Memory B cell (primary cell): ENCODE results near the gene CPB2.
A peak's percentile ranks its signal among the peaks of the same experiment; 100 is the strongest.

Experiments
- ATAC-seq: fragments of 150-1000 bp; cut with Tn5 transposase; 2 replicates; pipeline ENCODE4 v1.10.0; 2021; ENCODE audit warnings: low read depth, mild to moderate bottlenecking, moderate library complexity
- DNase-seq, 2 donors: peaks; one replicate each; pipeline ENCODE4 v3.0.0; 2022; ENCODE audit warnings: low spot score in 2 of 2
- H3K27ac Mint-ChIP-seq: one replicate; pipeline ENCODE4 v1.8.0; 2022; ENCODE audit warnings: mild to moderate bottlenecking, moderate library complexity, mixed read lengths
- H3K27me3 Mint-ChIP-seq: one replicate; pipeline ENCODE4 v1.8.0; 2022; ENCODE audit warnings: mixed read lengths
- H3K36me3 Mint-ChIP-seq: one replicate; pipeline ENCODE4 v1.8.0; 2022; ENCODE audit warnings: mild to moderate bottlenecking, mixed read lengths
- H3K4me1 Mint-ChIP-seq: one replicate; pipeline ENCODE4 v1.8.0; 2022; ENCODE audit warnings: mixed read lengths
- H3K4me3 Mint-ChIP-seq: one replicate; pipeline ENCODE4 v1.8.0; 2022; ENCODE audit warnings: mild to moderate bottlenecking, moderate library complexity, mixed read lengths
- H3K9me3 Mint-ChIP-seq: one replicate; pipeline ENCODE4 v1.8.0; 2022; ENCODE audit warnings: mixed read lengths

Gene CPB2

GRCh38 chr13:46062185-46062584 is 42.6 kb downstream of the CPB2 start:
- no peaks in the 10 kb centered on the region for H3K4me1 Mint-ChIP-seq
- H3K4me3 Mint-ChIP-seq: no peak overlapping the region
- H3K36me3 Mint-ChIP-seq: no peaks in the 10 kb centered on the region
- no peak for ATAC-seq
- peaks cover 2% of the 10 kb centered on the region for H3K9me3 Mint-ChIP-seq
- DNase-seq: no peak
- peaks cover 1% of the 10 kb centered on the region for H3K27me3 Mint-ChIP-seq
- H3K27ac Mint-ChIP-seq: no peak overlapping the region

GRCh38 chr13:46059405-46059804 is 45.4 kb downstream of the CPB2 start:
- ATAC-seq (no peak), DNase-seq (no peak)
- H3K4me1 Mint-ChIP-seq: no peaks in the 10 kb centered on the region
- peaks cover 1% of the 10 kb centered on the region for H3K27me3 Mint-ChIP-seq
- no peak overlapping the region for H3K4me3 Mint-ChIP-seq
- peaks cover 2% of the 10 kb centered on the region for H3K9me3 Mint-ChIP-seq
- no peak overlapping the region for H3K27ac Mint-ChIP-seq
- peaks cover 2% of the 10 kb centered on the region for H3K36me3 Mint-ChIP-seq

- DNase-seq (no peak), ATAC-seq (no peak)
Observed at GRCh38 chr13:46058268-46058667, 46.6 kb downstream of the CPB2 start.

GRCh38 chr13:46057256-46058015 is 47.4 kb downstream of the CPB2 start:
- Mint-ChIP-seq H3K4me1 (peaks cover 4% of the 10 kb centered on the region), H3K27ac (no peak overlapping the region), H3K9me3 (no peaks in the 10 kb centered on the region), H3K4me3 (no peak overlapping the region), H3K27me3 (no peaks in the 10 kb centered on the region), H3K36me3 (peaks cover 2% of the 10 kb centered on the region)
- no peak for DNase-seq
- no peak for ATAC-seq

More at GRCh38 chr13:46058268-46058667, 46.6 kb downstream of the CPB2 start:
- H3K27ac Mint-ChIP-seq: no peak overlapping the region
- H3K36me3 Mint-ChIP-seq: peaks cover 2% of the 10 kb centered on the region
- H3K4me1 Mint-ChIP-seq: peaks cover 2% of the 10 kb centered on the region
- no peak overlapping the region for H3K4me3 Mint-ChIP-seq
- no peaks in the 10 kb centered on the region for H3K27me3 Mint-ChIP-seq
- no peaks in the 10 kb centered on the region for H3K9me3 Mint-ChIP-seq

GRCh38 chr13:46053162-46054012 is 51.4 kb downstream of the CPB2 start:
- H3K36me3 Mint-ChIP-seq: peaks cover 5% of the 10 kb centered on the region
- H3K27ac Mint-ChIP-seq: peak overlapping the region; percentile 96
- H3K4me1 Mint-ChIP-seq: peaks cover 15% of the 10 kb centered on the region

GRCh38 chr13:46052319-46053161 is 52.3 kb downstream of the CPB2 start, which contains the start of gene ZC3H13:
TSS of gene ZC3H13 (minus strand) at chr13:46052746. CDS start at chr13:46045507, 7,239 bp downstream.
- peaks cover 5% of the 10 kb centered on the region for H3K36me3 Mint-ChIP-seq
- peak within 1 kb of the TSS; percentile 93 for H3K4me3 Mint-ChIP-seq
- H3K27me3 Mint-ChIP-seq: no peaks in the 10 kb centered on the region
- H3K9me3 Mint-ChIP-seq: no peaks in the 10 kb centered on the region
- peak; percentile 96 for ATAC-seq
- H3K27ac Mint-ChIP-seq: peak within 1 kb of the TSS; percentile 96
- peak; percentile 77 to 89 for DNase-seq
- peaks cover 17% of the 10 kb centered on the region for H3K4me1 Mint-ChIP-seq

More at GRCh38 chr13:46053162-46054012, 51.4 kb downstream of the CPB2 start:
- ATAC-seq: no peak
- no peak for DNase-seq
- Mint-ChIP-seq H3K9me3 (no peaks in the 10 kb centered on the region), H3K27me3 (no peaks in the 10 kb centered on the region), H3K4me3 (peak overlapping the region; percentile 93)

GRCh38 chr13:46051968-46052318 is 52.9 kb downstream of the CPB2 start:
- Mint-ChIP-seq H3K27ac (peak overlapping the region; percentile 96), H3K4me3 (peak overlapping the region; percentile 93), H3K4me1 (peaks cover 17% of the 10 kb centered on the region), H3K36me3 (peaks cover 5% of the 10 kb centered on the region), H3K27me3 (no peaks in the 10 kb centered on the region), H3K9me3 (no peaks in the 10 kb centered on the region)
- ATAC-seq (peak; percentile 12), DNase-seq (no peak)

- no peak for ATAC-seq
- Mint-ChIP-seq H3K4me1 (peaks cover 17% of the 10 kb centered on the region), H3K27me3 (no peaks in the 10 kb centered on the region), H3K4me3 (no peak overlapping the region), H3K36me3 (peaks cover 3% of the 10 kb centered on the region), H3K9me3 (no peaks in the 10 kb centered on the region), H3K27ac (no peak overlapping the region)
- no peak for DNase-seq
Observed at GRCh38 chr13:46050771-46051170, 54.1 kb downstream of the CPB2 start.

- Mint-ChIP-seq H3K4me3 (no peak overlapping the region), H3K27ac (no peak overlapping the region), H3K27me3 (no peaks in the 10 kb centered on the region), H3K4me1 (peaks cover 5% of the 10 kb centered on the region), H3K9me3 (no peaks in the 10 kb centered on the region), H3K36me3 (peaks cover 13% of the 10 kb centered on the region)
- ATAC-seq: no peak
- no peak for DNase-seq
Observed at GRCh38 chr13:46045424-46045823, 59.4 kb downstream of the CPB2 start.

GRCh38 chr13:46043647-46044046 is 61.2 kb downstream of the CPB2 start:
- DNase-seq: no peak
- H3K4me1 Mint-ChIP-seq: peaks cover 4% of the 10 kb centered on the region
- ATAC-seq: no peak
- H3K36me3 Mint-ChIP-seq: peaks cover 20% of the 10 kb centered on the region
- H3K9me3 Mint-ChIP-seq: no peaks in the 10 kb centered on the region
- no peaks in the 10 kb centered on the region for H3K27me3 Mint-ChIP-seq
- no peak overlapping the region for H3K4me3 Mint-ChIP-seq
- H3K27ac Mint-ChIP-seq: no peak overlapping the region

- ATAC-seq: no peak
- DNase-seq: no peak
- H3K36me3 Mint-ChIP-seq: peaks cover 26% of the 10 kb centered on the region
- peaks cover 4% of the 10 kb centered on the region for H3K4me1 Mint-ChIP-seq
- no peaks in the 10 kb centered on the region for H3K9me3 Mint-ChIP-seq
- H3K4me3 Mint-ChIP-seq: no peak overlapping the region
- no peaks in the 10 kb centered on the region for H3K27me3 Mint-ChIP-seq
- no peak overlapping the region for H3K27ac Mint-ChIP-seq
Observed at GRCh38 chr13:46041419-46041839, 63.4 kb downstream of the CPB2 start.

GRCh38 chr13:46040763-46041162 is 64.1 kb downstream of the CPB2 start:
- Mint-ChIP-seq H3K27ac (no peak overlapping the region), H3K27me3 (no peaks in the 10 kb centered on the region), H3K36me3 (peaks cover 32% of the 10 kb centered on the region), H3K4me1 (peaks cover 4% of the 10 kb centered on the region), H3K9me3 (no peaks in the 10 kb centered on the region), H3K4me3 (no peak overlapping the region)
- ATAC-seq: no peak
- no peak for DNase-seq

- Mint-ChIP-seq H3K27ac (no peak overlapping the region), H3K9me3 (no peaks in the 10 kb centered on the region), H3K4me1 (peaks cover 4% of the 10 kb centered on the region), H3K4me3 (no peak overlapping the region), H3K27me3 (no peaks in the 10 kb centered on the region), H3K36me3 (peaks cover 38% of the 10 kb centered on the region)
- DNase-seq: no peak
- no peak for ATAC-seq
Observed at GRCh38 chr13:46039411-46040182, 65.2 kb downstream of the CPB2 start.
